NCI-H510A treated with DMSO at 0.1 percent for 48 hours (cell line): ENCODE measurements around the gene TMPRSS3.

ENCODE experiments used
- DNase-seq: peaks from one replicate; lab custom pipeline; 2025; lab: John Stamatoyannopoulos, UW

TMPRSS3 gene

DNA sequence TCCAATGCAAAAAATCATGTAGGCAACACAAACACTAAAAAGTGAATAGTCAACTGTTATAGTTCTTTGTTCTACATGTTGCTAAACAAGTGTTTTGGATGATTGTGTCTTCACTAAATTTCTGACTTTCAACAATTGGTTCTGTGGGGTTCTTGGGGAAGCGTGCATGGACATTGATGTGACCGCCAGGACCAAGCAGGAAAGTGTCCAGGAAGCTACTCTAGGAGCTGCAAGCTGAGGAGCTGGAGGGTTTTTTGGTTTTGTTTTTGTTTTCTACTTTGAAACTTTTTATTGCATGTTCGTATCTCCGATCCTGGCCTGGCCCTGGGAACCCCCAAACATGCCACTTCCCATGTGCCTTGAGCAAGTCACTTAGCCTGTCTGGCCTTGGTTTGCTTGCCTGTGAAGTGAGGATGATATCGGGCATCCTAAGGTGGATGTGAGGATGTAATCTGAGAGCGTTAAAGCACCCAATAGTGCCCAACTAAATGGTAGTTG, 8.0 kb downstream of the TMPRSS3 start:
- no peak for DNase-seq

DNA sequence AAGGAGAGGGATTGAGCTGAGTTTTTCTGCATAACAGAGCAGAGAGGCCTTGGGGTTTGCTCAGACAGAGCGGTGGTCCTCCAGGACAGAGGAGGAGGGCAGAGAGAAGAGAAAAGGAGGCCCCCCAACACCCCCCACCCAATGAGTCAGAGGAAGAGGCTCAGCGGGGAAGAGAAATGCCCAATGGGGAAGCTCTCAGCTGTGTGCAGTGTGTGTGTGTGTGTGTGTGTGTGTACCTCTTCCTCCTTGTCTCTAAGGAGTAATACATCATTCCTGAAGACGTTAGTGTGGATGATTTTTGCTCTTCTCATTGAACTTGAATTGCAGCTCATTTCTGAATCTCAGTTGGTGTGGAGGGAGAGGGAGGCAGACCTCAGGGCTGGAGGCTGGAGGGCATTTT, 8.7 kb downstream of the TMPRSS3 start:
- DNase-seq = no peak

DNA sequence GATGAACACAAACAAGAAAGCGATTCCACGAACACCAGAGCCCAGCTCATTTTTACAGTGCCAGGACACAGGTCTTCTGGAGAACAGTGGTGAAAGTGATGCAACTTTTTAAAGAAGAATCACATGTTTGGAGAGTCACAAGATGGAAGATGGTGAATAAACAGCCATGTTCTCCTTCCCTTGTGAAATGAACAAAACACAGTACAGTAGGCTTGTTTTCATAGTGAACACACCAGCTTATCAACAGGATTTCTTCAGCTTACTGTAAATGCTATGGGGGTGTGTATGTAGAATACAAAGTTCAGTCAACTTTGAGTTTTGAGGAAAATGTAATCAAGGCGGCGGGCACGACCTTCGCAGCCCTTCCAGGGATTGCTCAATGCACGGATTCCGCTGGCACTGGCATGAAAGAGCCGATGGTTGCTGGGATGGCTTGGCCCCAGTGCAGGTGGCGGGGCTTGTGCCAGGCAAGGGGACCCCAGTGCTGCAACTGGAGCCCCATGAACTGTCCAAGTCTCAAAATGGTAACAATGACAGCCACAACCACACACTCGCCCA, 9.7 kb downstream of the TMPRSS3 start:
- DNase-seq = no peak

DNA sequence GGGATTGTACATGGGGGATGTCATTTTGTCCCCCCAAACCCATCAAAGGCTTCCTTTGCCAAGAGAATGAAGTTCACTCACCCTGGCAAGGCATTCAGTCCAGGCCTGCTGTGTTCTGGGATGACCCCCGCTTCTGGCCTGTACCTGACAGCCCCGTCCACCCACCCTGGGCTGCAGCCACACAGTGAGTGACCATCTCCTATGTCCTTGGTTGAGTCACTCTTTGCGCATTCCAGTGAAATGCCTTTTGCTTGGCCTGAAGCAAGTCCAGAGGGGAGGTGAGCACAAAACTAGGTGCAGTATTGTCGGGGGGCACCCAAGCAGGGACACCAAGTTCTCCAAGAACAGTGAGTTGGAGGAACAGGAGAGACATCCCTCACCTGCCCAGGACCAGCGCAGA, 10.2 kb downstream of the TMPRSS3 start:
- no peak for DNase-seq

DNA sequence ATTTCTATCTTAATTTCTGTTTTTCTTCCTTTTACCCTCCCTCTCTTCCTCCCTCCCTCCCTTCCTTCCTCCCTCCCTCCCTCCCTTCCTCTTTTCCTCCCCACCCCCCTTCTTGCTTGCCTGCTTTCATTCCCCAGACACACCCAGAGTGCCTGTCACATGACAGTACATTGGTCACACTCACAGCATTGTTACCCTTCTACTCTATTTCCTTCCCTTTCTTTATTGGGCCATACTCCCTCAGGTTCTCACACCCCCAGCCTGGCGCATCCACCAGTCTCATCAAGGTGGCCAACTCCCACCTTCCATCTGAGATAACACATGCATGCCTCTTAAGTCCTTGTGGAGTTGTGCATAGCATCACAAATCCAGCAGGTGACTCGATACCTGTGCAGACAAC, 10.9 kb downstream of the TMPRSS3 start:
- DNase-seq = no peak

DNA sequence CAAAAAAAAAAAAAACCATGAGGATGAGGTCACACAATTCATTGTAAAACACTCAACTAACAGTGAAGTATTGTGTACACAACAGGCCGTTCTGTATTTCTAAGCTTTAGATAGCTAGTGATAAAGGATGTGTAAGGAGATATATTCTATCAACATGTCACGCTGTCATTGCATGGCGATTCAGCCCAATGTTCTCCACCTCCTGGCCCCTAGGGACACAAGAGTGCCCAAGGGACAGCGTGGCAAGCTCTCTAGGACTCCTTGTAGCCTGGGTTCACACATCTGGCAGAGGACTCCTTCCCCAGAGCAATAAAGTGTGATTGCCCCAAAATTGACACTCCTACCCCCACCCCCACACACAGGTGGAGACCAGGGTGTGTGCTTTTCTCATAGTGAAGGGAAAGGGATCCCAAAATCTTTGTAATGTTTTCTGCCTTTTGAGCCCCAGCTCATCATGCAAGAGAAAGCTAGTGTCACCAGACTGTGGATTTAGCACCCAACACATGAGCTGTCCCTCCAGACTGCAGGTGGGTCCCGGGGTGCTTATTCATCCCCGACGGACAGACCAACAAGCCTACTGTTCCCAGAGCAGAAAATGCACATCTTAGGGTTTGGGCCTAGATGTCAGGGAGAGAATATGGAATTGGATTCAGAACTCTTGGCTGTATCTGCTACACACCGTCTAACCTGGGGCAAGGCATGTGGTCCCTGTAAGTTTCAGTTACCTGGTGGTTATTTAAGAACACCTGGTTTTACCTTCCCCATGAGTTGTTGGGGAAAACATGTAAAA, 11.5 kb downstream of the TMPRSS3 start:
- no peak for DNase-seq

DNA sequence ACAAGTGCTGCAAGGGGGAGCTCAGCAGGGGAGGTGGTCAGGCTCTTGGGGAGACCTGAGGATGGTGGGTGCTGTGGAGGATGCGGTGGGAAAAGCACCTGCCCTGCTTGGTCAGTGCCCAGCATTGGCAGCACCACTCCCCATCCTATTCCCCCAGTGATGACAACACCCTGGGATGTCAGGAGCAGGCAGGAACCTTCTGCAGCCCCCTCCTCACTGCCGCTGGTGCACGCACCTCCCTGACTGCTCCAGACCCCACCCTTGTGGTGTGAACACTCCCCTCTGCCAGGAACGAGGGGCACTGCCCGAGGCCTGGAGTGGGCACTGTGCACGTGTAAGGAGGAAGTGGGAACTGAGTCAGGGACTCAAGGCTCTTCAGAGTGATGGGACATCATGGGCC, 12.5 kb downstream of the TMPRSS3 start:
- no peak for DNase-seq

DNA sequence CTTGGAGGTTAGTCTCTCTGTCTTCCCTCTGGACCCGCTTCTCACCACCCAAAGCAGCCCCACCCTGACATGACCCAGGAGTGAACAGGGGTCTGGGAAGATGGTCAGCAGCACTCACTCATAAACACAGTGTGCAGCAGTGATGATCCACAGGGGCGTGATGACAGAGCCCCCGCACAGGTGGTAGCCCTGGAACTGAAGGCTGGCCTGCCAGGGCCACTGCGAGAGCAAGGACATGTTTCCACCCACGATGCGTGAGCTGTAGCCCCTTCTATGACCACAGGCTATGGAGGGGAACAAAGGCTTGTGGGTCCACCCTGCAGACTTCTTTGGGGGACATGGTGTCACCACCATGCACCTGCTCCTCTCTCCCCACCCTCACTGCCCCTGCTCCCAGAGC, 12.9 kb downstream of the TMPRSS3 start:
- DNase-seq = no peak

DNA sequence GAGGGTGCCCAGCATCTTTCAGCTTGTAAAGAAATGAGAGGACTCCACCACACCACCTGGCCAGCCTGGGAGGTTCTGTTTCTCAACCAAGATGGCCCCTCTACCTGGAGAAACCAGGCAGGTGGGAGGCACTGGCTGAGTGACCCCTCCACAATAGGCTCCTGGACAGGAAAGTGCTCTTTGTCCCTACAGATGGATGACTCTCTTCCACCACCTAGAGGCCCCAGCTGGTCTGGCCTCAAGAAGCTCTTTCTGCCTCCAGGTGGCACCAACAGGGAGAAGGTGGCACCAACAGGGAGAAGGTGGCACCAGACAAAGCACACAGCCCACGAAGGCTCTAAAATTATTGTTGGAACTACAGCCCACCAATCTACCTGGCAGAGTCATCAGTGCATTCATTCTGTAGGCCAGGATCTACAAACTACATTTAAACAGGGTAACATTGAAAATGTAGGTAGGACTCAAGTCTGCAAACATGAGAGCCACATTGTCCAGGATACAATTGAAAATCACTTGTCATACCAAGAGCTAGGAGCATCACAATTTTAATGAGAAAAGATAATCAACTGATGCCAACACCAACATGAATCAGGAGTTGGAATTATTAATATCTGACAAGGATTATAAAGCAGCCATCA, 14.4 kb downstream of the TMPRSS3 start:
- no peak for DNase-seq

DNA sequence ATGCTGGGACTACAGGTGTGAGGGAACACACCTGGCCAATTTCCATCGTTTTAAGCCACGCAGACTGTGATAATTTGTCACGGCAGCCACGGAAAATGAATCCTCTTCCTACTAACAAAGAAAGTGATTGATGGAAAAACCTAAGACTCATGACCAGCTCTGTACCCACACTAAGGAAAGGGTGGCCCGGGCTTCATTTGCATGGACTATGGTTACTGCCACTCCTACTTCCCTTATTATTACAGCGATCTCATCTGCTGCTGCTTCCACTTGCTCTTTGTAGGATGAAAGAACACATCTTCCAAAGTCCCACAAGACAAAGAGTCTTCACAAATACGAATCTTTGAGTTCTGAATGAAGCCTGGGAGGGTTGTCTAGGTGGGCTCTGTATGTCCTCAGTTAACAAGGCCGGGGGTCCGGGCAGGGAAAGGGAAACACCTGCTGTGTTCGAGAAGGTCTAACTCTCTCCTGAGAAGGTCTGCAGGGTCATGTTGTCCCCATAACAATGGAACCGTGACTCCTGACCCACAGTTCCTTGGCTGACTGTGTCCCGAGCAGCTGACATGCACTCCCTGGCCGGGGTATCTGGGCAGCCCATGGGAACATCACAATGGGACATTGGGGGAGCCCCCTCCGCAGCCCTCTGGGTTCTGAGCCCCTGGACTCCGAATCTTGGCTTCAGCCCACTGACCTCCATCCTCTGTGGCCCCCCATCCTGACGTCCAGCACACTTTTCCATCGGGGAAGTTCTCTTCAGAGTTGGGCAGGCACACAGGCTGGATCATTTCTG, 16.2 kb downstream of the TMPRSS3 start:
- no peak for DNase-seq

DNA sequence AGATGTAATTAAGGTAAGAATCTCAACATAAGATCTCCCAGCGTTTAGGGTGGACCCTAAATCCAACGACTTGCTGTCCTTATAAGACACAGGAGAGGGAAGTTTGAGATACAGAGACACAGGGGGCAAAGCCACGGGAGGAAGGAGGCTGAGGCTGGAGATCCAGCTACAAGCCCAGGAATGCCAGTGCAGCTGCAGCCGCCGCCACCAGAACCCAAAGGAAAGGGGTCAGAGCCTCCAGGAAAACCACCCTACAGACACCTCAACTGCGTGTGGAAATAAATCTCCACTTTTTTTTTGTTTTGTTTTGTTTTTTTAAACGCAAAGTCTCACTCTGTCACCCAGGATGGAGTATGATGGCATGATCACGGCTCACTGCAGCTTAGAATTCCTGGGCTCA, 17.4 kb downstream of the TMPRSS3 start:
- no peak for DNase-seq

DNA sequence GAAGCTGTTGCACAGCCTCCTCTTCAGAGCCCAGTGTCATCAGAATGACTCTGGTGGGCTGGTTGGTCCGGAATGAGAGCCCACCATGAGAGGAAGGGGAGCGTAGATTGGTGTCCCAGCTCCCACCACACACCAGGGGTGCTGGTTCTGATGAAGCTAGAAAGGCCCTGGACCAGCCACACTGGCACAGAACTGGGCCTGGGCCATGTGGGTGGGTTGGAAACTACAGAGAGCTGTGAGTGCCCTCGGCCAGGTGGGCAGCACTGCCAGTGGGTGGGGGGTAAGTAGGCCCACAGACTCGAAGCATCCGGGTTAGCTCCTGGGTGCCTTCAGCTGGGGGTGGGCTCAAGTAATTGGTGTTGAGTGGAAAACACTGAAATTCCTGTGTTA, 17.9 kb downstream of the TMPRSS3 start:
- DNase-seq = no peak

DNA sequence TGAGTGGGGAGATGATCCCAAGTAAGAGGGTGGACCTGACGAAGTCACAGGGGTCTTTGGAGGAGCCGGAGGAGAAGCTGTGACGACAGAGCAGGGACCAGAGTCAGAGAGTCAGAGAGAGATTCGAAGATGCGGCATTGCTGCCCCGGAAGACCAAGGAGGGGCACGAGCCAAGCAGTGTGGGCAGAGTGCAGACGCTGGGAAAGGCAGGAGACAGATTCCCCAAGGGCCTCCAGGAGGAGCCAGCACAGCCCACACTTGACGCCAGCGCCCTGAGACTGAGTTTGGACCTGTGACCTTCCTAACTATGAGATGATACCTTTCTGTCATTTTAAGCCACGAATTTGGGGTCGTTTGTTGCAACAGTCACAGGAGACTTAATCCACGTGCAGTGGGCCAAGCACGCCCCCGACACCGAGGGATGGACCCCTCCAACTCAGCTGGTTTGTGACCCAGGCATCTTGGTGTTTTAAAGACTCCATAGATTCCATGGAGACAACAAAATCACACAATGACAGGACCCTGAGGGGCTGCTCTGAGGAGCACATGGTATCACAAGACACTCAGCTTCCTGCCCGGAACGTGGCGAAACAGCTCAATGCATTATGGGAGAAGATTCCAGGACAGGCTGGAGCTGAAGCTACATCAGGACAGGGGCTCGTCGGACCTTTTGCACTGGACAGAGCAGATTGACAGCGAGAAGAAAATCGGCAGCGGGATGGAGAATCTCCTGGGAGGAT, 18.5 kb downstream of the TMPRSS3 start:
- no peak for DNase-seq

DNA sequence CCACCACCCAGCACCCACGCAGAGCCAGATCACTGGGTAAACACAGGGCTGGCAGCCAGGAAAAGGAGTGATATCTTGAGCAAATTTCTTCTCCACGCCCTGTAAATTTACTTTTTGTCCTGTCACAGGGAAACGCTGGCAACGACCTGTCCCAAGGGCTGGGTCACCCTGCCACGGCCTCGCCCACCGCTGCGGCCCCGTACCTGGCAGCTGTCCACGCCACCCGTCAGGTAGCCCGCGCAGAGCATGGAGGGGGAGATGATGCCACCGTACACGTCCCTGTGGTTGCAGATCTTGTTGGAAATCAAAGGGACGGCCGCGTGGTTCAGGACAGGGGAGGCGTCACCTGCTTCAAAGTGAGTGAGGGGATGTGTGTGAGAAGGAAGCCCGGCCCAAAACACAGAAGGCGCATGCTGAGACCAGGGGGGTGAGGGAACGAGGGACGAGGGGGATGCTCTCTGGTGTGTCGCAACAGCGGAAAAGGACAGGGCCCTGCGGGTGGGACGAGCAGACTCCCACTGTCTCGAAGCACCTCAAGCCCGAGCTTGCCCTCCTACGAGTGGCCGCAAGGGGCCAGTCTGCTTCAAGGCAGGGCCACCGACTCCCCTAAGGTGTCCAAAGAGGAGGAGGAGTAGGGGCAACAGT, 19.4 kb downstream of the TMPRSS3 start:
- DNase-seq = no peak

DNA sequence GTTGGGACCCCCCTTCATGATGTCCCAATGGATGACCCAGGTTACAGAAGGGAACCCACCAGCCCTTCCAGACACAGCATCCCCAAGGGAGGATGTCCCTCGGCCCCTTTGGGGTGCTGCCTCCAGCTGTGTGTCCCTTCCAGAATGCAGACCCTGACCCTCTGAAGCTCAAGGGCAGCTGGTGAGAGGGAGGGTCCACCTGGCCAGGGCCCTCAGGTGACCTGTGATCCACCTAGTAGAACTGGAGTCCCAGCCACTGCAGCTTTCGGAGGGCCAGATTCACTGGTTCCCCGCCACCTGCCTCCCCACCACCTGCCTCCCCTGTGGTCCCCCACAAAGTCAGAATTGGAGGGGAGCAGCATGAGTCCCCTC, 19.9 kb downstream of the TMPRSS3 start:
- DNase-seq = no peak

DNA sequence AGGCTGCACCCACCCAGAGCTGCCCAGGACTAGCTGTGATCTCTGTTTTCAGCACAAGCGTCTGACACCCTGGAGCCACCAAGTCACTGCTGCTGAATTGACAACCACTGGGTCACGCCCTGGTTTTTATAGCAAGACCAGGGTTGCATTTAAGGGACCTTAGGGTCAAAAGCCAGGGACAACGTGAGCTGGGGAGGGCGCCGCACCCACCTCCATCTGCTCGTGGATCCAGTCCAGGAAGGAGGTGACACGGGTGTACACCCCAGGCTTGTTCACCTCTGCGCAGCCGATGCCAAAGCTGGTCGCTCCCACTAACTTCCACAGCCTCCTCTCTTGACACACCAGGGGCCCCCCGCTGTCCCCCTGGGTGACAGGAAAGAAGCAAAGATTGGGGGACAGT, 20.3 kb downstream of the TMPRSS3 start:
- DNase-seq = no peak

DNA sequence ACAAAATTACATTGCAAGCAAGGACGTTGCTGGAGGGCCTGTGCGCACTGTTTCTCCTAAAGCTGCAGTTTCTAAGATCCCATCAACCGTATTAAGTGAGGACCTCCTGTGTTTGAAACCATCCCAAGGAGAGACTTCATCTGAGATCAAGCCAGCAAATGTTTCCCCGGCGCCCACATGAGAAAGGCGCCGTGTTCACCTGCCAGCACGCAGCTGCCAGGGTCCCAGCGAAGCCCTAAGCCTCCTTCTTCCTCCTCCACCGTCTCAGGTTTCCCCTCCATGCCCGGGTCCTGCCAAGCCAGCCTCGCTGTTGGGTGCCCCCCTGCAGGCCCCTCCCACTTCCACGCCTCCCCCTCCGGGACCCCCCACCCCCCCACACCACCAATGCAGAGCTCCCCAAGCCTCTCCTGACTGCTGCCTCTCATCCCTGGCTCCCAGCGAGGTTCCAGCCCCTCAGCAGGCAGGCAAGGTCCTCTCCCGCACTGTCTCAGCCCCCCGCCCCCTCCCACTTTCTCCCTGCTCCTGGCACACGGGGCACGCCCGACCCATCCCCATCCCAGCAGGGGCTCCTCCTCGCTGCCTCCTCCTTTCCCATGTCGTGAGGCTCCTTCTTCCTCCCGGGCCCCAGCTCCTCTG, 20.9 kb downstream of the TMPRSS3 start:
- no peak for DNase-seq

DNA sequence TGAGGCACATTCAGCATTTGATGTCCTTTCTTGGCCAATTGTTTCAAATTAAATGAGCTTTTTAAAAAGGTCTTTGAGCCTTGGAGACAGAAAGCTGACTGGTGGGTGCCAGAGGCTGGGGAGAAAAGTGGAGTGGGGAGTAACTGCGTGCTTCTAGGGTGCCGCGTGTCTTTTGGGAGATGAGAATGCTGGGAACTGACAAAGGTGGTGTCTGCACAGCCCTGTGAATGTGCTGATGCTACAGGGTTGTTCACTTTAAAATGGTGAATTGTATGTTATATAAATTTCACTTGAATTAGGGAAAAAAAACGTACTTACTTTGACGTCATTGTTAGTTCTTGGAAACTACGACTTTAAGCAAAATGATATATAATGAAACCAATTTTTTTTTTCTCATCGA, 21.4 kb downstream of the TMPRSS3 start:
- no peak for DNase-seq

DNA sequence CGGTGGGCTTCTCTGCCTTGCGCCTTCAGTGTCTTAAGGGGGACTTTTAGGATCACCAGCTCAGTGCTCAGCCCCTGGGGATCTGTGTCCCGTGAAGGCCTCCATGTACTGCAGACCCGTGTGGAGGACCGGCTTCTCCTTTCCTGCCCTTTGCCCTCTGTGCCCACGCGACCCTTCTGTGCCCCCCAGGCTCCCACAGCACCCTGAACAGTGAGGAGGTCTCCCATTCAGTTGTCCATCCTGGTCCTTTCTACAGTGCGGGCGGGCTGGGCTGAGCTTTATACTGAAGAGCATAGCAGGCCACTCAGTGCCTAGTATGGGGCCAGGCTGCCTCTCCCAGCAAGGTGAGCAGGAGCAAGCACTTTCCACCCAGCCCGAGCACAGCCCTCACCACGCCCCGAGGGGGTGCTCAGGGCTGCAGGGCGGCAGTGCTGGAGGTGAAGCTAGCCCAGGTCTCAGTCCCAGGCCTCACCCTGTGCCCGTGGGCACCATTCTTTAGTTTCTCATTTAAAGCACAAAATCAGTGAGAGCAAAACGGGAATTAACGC, 21.9 kb downstream of the TMPRSS3 start:
- no peak for DNase-seq

DNA sequence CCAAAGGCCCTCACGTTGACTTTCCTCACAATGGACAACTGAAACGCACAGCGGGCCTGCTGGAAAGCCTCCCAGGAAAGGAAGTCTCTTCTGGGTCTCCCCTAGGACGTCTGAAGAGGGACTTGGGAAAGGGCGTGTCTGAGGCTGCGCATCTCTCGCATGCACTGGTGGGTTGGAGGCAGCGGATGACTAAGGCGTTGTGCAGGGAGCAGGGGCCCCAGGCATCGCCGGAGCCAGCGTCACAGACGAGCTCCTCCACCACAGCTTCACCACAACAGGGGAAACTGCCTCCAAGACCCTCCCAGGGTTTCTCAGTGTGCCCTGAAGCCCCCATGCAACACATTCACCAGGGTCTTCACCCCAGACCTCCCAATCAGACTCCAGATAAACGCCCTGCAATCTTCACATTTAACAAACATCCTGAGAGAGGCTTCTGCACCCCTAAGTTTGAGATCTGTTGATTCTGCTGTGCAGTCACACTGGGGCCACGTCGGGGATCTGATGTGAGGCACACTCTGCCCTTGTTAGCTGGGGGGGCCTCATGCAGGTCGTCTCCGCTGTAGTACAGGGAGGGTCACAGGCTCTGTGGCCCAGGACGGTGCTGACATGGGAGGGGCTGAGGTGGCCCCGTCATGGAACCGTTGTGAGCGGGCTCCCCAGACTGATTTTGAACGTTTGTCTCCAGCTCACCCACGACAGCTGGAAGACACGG, 22.5 kb downstream of the TMPRSS3 start:
- DNase-seq = no peak
